Stimulated activated naive CD8-positive, alpha-beta T cell treated with anti-CD3 and anti-CD28 coated beads, Interleukin-15, Interleukin-2, amounts not matched to agents 100 ng/mL and 50 ng/mL, for 24 hours (primary cell): ENCODE measurements around the gene PTPRT.

Experiments used
- H3K27ac Mint-ChIP-seq: one replicate; pipeline ENCODE4 v1.8.0; 2021; ENCODE audit warnings: mild to moderate bottlenecking, mixed read lengths
- H3K27me3 Mint-ChIP-seq: one replicate; pipeline ENCODE4 v1.8.0; 2021; ENCODE audit warnings: mixed read lengths
- H3K36me3 Mint-ChIP-seq: one replicate; pipeline ENCODE4 v1.8.0; 2021; ENCODE audit warnings: low read depth, mixed read lengths
- H3K4me1 Mint-ChIP-seq: one replicate; pipeline ENCODE4 v1.8.0; 2021; ENCODE audit warnings: low read depth, mixed read lengths
- H3K4me3 Mint-ChIP-seq: one replicate; pipeline ENCODE4 v1.8.0; 2021; ENCODE audit warnings: mild to moderate bottlenecking, mixed read lengths
- H3K9me3 Mint-ChIP-seq: one replicate; pipeline ENCODE4 v1.8.0; 2021; ENCODE audit warnings: mixed read lengths

PTPRT gene

DNA sequence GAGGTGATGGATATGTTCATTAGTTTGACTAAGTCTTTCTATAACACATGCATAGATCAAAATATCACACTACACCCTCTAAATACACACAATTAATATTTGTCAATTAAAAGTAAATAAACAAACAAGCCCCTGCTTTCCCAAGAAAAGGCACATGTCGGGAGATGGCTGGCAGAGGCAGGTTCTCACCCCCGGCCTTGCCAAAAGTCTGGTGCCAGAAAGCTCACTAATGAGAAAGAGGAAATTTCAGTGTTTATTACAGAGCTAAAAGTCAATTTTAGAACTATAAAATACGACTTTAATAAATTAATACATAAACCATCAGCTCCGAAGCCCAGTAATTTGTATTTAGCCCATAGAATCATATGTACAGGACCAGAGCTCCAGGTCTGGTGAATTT, 404.7 kb downstream of the PTPRT start:
- Mint-ChIP-seq H3K4me3 (no peak overlapping the region), H3K27me3 (peaks cover 4% of the 10 kb centered on the region), H3K27ac (no peak overlapping the region), H3K36me3 (no peaks in the 10 kb centered on the region), H3K9me3 (peaks cover 15% of the 10 kb centered on the region), H3K4me1 (no peaks in the 10 kb centered on the region)

DNA sequence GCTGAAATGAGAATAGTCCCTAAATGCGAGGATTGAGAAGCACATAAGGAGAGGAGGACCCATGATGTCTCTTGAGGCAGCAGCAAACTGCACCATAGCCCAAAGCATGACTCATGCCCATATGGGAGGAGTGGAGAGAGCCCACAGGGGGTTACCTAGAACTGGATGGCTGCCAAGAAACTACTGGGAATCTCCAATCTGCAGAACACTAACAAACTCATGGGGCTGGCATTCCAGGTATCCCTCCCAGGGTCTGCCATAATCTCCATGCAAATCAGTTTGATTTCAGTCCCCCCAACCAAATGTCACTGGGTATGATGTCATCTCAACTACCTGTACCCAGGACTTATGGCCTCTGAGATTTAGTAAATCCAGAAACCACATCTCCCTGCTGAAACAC, 410.5 kb downstream of the PTPRT start:
- H3K9me3 Mint-ChIP-seq: peaks cover 15% of the 10 kb centered on the region
- H3K27ac Mint-ChIP-seq: no peak overlapping the region
- no peak overlapping the region for H3K4me3 Mint-ChIP-seq
- no peaks in the 10 kb centered on the region for H3K36me3 Mint-ChIP-seq
- H3K4me1 Mint-ChIP-seq: no peaks in the 10 kb centered on the region
- no peaks in the 10 kb centered on the region for H3K27me3 Mint-ChIP-seq

GRCh38 chr20:42775866-42776265, 413.8 kb downstream of the PTPRT start:
- Mint-ChIP-seq H3K27ac (no peak overlapping the region), H3K36me3 (no peaks in the 10 kb centered on the region)

DNA sequence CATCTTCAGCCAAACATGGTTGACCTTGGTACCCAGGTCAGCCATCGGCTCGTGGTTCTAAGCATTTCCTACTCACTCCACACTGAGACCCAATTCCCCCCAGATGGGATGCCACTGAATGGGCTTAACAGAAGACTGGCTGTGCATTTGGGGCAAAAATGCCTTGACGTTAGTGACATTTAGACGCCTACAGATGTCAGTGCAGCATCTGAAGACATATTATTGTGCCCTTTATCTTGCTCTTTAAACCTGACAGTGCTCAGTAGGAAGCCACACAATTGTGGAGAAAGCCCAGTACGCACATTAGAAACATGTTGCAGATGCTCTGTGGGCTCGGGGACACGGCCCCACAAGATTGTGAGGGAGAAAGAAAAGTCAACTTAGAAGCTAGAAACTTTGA, 414.7 kb downstream of the PTPRT start:
- no peaks in the 10 kb centered on the region for H3K4me1 Mint-ChIP-seq
- peaks cover 7% of the 10 kb centered on the region for H3K9me3 Mint-ChIP-seq
- H3K36me3 Mint-ChIP-seq: no peaks in the 10 kb centered on the region
- no peak overlapping the region for H3K4me3 Mint-ChIP-seq
- no peak overlapping the region for H3K27ac Mint-ChIP-seq
- no peaks in the 10 kb centered on the region for H3K27me3 Mint-ChIP-seq

More at GRCh38 chr20:42775866-42776265, 413.8 kb downstream of the PTPRT start:
- H3K9me3 Mint-ChIP-seq: peaks cover 7% of the 10 kb centered on the region
- H3K4me1 Mint-ChIP-seq: no peaks in the 10 kb centered on the region
- no peak overlapping the region for H3K4me3 Mint-ChIP-seq
- no peaks in the 10 kb centered on the region for H3K27me3 Mint-ChIP-seq

DNA sequence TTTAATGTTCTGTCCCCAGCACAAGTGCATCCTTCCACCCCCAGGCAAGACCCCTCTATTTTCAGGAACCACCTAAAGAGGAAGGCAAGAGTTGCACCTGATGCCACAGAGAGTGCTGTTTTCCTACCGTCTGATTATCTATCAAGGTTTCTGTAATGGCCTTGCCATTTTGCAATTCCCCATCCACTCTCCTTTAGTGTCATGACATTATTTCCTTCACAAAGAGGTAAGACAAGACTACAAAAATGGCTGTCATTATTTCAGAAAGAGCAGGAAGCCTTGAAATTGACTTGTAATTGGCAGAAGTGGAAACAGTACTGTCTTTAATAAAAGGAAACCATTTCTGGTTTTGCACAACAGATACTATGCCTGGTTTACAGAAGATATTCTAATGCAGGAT, 426.7 kb downstream of the PTPRT start:
- Mint-ChIP-seq H3K27me3 (no peaks in the 10 kb centered on the region), H3K4me3 (no peak overlapping the region), H3K27ac (no peak overlapping the region), H3K36me3 (no peaks in the 10 kb centered on the region), H3K9me3 (no peaks in the 10 kb centered on the region), H3K4me1 (no peaks in the 10 kb centered on the region)

GRCh38 chr20:42756991-42757390, 432.7 kb downstream of the PTPRT start:
- peaks cover under 1% of the 10 kb centered on the region for H3K9me3 Mint-ChIP-seq
- no peaks in the 10 kb centered on the region for H3K36me3 Mint-ChIP-seq
- no peaks in the 10 kb centered on the region for H3K4me1 Mint-ChIP-seq
- no peak overlapping the region for H3K27ac Mint-ChIP-seq
- H3K27me3 Mint-ChIP-seq: no peaks in the 10 kb centered on the region
- no peak overlapping the region for H3K4me3 Mint-ChIP-seq

- no peaks in the 10 kb centered on the region for H3K36me3 Mint-ChIP-seq
- H3K4me3 Mint-ChIP-seq: no peak overlapping the region
- no peak overlapping the region for H3K27ac Mint-ChIP-seq
- H3K9me3 Mint-ChIP-seq: peaks cover 4% of the 10 kb centered on the region
- H3K4me1 Mint-ChIP-seq: no peaks in the 10 kb centered on the region
- H3K27me3 Mint-ChIP-seq: no peaks in the 10 kb centered on the region
Observed at GRCh38 chr20:42754706-42755105, 435.0 kb downstream of the PTPRT start.

DNA sequence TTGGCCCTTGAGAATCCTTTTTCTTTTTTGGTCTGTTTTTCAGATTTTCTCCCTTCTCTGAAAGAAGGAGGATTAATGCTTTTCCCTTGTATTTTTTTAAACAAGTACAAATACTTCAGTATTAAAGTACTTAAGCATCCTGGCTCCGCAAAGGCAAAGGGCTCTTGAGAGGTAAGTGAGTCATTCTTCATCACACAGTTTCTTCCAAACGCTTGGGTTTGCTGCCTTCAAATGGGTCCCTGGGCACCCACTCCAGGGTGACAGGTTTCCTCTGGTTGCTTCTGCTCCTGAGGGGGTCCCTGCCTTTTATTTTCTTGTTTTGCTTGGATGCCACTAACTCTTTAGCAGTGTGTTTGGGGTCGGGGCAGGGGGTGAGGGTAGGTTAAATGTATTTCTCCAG, 437.1 kb downstream of the PTPRT start:
- H3K27ac Mint-ChIP-seq: no peak overlapping the region
- H3K36me3 Mint-ChIP-seq: no peaks in the 10 kb centered on the region
- no peaks in the 10 kb centered on the region for H3K27me3 Mint-ChIP-seq
- H3K9me3 Mint-ChIP-seq: peaks cover 4% of the 10 kb centered on the region
- H3K4me3 Mint-ChIP-seq: no peak overlapping the region
- no peaks in the 10 kb centered on the region for H3K4me1 Mint-ChIP-seq

DNA sequence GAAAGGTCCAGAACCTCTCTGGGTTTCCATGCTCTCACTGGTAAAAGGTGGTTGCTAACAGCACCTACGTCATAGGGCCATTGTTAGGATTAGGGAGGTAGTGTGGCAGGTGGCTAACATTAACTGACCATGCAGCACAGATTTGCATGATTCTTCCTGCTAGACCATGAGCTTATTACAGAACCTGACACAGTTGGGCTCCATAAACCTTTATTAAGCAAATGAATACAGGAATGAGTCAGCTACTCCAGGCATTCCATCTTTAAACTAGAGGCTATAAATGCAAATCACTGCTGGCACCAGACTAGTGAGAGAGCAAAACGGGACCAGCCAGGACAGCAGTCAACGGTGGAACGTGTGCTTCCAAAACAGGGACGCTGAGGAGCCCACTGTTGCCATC, 440.1 kb downstream of the PTPRT start:
- H3K9me3 Mint-ChIP-seq: peaks cover 4% of the 10 kb centered on the region
- H3K4me3 Mint-ChIP-seq: no peak overlapping the region
- no peaks in the 10 kb centered on the region for H3K36me3 Mint-ChIP-seq
- no peak overlapping the region for H3K27ac Mint-ChIP-seq
- H3K27me3 Mint-ChIP-seq: no peaks in the 10 kb centered on the region
- H3K4me1 Mint-ChIP-seq: no peaks in the 10 kb centered on the region

- no peaks in the 10 kb centered on the region for H3K4me1 Mint-ChIP-seq
- H3K27ac Mint-ChIP-seq: no peak overlapping the region
- peaks cover 5% of the 10 kb centered on the region for H3K9me3 Mint-ChIP-seq
- H3K27me3 Mint-ChIP-seq: no peaks in the 10 kb centered on the region
- no peak overlapping the region for H3K4me3 Mint-ChIP-seq
- H3K36me3 Mint-ChIP-seq: no peaks in the 10 kb centered on the region
Observed at GRCh38 chr20:42747765-42748411, 441.8 kb downstream of the PTPRT start.

GRCh38 chr20:42744756-42745465, 444.8 kb downstream of the PTPRT start:
- Mint-ChIP-seq H3K9me3 (peaks cover 5% of the 10 kb centered on the region), H3K27ac (no peak overlapping the region), H3K36me3 (no peaks in the 10 kb centered on the region), H3K4me3 (no peak overlapping the region), H3K4me1 (no peaks in the 10 kb centered on the region), H3K27me3 (no peaks in the 10 kb centered on the region)

- Mint-ChIP-seq H3K27ac (no peak overlapping the region), H3K4me1 (no peaks in the 10 kb centered on the region), H3K4me3 (no peak overlapping the region), H3K27me3 (no peaks in the 10 kb centered on the region), H3K36me3 (no peaks in the 10 kb centered on the region), H3K9me3 (peaks cover 5% of the 10 kb centered on the region)
Observed at GRCh38 chr20:42742926-42743325, 446.8 kb downstream of the PTPRT start.

DNA sequence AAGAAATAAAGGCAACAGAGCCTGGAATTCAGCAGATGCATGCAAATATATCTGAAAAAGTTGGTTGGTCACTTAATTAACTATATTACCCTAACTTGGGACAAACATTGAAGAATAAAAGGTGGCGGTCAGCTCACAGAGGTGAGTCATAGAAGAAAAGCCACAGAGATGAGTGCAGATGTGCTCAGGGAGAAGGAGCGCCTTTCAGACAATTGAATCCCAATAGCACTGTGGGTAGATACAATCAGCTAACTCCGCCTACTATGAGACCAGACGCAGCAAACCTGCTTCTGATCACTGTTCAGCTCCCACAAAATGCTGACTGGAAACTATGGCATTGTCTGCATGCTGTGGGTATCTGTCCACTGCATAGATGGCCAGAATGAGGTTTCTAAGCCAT, 447.8 kb downstream of the PTPRT start:
- Mint-ChIP-seq H3K27me3 (no peaks in the 10 kb centered on the region), H3K4me1 (no peaks in the 10 kb centered on the region), H3K4me3 (no peak overlapping the region), H3K27ac (no peak overlapping the region), H3K9me3 (peaks cover 8% of the 10 kb centered on the region), H3K36me3 (no peaks in the 10 kb centered on the region)

DNA sequence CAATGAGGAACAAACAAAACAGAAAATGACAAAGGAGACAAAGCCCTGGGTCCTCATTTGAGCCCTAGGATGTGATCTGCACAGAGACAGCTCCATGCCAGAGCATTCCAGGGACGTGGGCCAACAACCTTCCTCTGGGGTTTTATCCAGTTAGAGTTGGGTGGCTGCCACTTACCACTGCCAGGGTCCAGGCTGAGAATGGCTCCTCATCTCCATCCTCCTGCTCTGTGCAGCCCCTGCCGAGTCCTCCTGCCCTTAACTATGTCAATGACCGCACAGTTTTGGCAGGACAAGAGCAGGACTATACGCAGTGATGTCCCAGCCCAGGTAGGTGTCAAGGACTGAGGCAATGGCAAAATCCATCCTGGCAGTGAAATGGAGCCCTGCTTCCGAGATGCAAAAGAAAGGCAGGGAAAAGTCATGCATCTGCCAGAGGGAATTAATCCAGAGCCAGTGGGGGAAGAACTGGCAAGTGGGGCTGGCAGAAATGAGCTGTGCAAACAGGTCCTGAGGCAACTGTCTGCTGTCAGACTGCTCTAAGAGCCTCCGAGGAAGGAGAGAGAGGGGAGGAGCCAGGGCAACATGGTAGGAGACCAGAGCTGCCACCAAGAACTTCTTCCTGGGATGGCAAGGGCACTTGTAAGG, 449.4 kb downstream of the PTPRT start:
- Mint-ChIP-seq H3K27ac (no peak overlapping the region), H3K36me3 (no peaks in the 10 kb centered on the region), H3K4me1 (no peaks in the 10 kb centered on the region), H3K9me3 (peaks cover 13% of the 10 kb centered on the region), H3K27me3 (no peaks in the 10 kb centered on the region), H3K4me3 (no peak overlapping the region)

DNA sequence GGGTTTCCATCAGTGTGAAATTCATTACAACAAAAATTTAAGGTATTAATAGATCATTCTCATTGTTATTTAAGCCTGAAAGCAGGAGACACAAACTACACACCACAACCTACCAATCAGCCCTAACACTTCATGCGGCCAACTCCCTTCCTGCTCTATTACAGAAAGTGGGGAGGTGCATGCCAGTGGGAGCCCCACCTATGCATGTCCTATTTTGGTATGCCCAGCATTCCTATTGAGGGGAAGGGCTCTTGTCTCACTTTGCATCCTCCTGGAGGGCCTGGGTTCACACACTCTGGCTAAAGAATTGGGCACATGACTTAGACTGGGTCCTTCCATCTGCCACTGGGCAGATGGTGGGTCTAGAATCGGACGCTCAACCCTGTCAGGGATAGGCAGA, 450.0 kb downstream of the PTPRT start:
- no peaks in the 10 kb centered on the region for H3K4me1 Mint-ChIP-seq
- no peaks in the 10 kb centered on the region for H3K36me3 Mint-ChIP-seq
- H3K4me3 Mint-ChIP-seq: no peak overlapping the region
- peaks cover 13% of the 10 kb centered on the region for H3K9me3 Mint-ChIP-seq
- no peak overlapping the region for H3K27ac Mint-ChIP-seq
- no peaks in the 10 kb centered on the region for H3K27me3 Mint-ChIP-seq
